ENCODE results near the gene HASPIN.
"Not testable (repeated sequence)": the region's sequence is repeated elsewhere in the genome, so short reads cannot be mapped to it uniquely, and the experiment has no call there.

The HASPIN gene

DNA sequence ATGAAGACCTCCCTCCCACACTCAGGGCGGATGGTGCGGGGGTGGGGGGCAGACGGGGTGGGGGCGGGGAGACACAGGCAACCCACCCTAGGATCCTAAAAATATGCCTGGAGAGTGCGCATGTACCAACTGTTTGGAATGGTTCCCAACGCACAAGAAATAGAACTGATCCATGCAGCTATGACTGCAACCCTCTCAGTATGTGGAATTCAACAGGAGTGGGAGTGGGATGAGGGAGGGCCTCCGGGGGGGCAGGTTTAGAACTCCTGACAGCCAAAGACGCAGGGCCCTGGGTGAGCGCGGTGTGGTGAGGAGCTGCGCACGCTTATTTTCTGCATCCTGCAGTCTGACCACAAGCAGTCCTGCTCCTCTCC lies 26.6 kb upstream of the HASPIN start:
- no peak for DNase-seq

GRCh38 chr17:3698139-3698538 lies 25.6 kb upstream of the HASPIN start:
- DNase-seq: no peak

DNA sequence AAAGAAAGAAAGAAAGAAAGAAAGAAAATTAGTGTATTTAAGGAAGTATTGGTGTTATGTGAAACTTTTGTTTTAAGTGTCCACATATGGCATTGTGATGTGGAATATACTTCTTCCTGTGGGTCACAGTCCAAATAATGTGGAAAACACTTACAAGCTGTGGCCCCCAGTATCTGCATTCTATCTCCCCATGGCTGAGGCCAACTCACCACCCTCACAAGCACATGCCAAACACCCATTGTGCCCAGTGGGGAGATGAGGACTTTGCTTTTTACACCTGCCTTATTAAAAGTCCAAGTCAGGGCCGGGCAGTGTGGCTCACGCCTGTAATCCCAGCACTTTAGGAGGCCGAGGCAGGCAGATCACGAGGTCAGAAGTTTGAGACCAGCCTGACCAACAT lies 23.8 kb upstream of the HASPIN start:
- no peak for DNase-seq

- not testable (repeated sequence) for DNase-seq
Measured at GRCh38 chr17:3702041-3702539, 21.6 kb upstream of the HASPIN start.

DNA sequence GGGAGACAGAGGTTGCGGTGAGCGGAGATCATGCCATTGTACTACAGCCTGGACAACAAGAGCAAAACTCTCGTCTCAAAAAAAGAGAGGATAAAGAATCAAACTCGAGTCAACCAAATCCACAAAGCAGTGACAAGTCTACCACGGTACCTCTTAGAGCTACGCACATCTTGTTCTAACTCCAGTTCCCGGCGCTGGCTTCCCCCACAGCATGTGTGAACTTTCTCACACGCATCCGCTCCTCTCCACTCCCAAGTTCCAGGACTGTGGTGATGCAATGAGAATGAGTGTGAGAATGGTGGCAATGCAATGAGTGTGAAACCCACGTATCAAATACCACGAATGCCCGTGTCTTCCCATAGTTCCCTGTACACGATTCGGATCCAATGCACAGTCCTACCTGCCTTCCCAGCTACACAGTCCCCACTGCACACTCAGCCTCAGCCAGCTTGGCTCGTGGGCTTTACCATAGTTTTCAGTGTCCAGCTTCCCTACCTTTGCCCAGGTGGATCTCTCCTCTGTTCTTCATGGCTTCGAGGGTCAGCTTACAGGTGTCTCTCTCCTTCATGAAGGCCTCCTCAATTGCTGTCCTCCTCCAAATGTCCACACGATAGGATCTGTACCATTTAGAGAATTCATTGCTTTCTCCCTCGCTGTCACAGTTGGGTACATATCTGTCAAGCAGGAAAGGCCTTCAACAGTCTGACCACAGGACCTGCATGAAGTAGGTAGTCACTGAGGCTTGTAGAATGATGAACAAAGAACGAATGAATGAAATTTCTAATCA lies 18.6 kb upstream of the HASPIN start:
- no peak for DNase-seq

GRCh38 chr17:3705718-3705984 lies 18.1 kb upstream of the HASPIN start:
- not testable (repeated sequence) for DNase-seq

- no peak for DNase-seq
Measured at GRCh38 chr17:3708366-3708765, 15.3 kb upstream of the HASPIN start.

GRCh38 chr17:3710951-3711383 lies 12.7 kb upstream of the HASPIN start:
- DNase-seq: peak; percentile 79

DNA sequence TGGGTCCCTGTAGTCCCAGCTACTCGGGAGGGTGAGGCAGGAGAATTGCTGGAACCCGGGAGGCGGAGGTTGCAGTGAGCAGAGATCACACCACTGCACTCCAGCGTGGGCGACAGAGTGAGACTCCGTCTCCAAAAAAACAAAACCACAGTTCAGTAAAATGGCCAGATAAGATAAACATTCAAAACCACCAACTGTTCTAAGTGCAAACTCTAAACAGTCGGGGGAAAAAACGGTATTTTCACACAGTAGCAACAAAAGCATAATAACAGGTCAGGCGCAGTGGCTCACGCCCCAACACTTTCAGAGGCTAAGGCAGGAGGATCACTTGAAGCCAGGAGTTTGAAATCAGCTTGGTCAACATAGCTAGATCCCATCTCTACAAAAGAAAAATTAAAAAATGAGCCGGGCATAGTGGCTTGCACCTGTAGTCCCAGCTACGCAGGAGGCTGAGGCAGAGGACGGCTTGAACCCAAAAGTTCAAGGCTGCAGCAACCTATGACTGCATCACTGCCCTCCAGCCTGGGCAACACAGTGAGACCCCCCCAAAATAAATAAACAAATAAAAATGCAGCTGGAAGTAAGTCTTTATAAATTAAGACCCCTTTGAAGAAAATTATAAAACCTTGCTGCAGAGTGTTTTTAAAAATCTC lies 10.8 kb upstream of the HASPIN start:
- DNase-seq: peak; percentile 60

- DNase-seq: no peak
Measured at GRCh38 chr17:3715296-3715695, 8.4 kb upstream of the HASPIN start.

- no peak for DNase-seq
Measured at GRCh38 chr17:3718201-3718600, 5.5 kb upstream of the HASPIN start.

- no peak for DNase-seq
Measured at GRCh38 chr17:3719265-3719664, 4.4 kb upstream of the HASPIN start.

- DNase-seq: no peak
Measured at GRCh38 chr17:3722716-3723115, 987 bp upstream of the HASPIN start.

GRCh38 chr17:3723188-3723555 lies 531 bp upstream of the HASPIN start:
- DNase-seq: no peak

- DNase-seq: no peak
Measured at GRCh38 chr17:3724378-3725077, 825 bp downstream of the HASPIN start.

- DNase-seq: no peak
Measured at GRCh38 chr17:3727041-3727440, 3.3 kb downstream of the HASPIN start.

- not testable (repeated sequence) for DNase-seq
Measured at GRCh38 chr17:3728099-3728498, 4.4 kb downstream of the HASPIN start.

DNA sequence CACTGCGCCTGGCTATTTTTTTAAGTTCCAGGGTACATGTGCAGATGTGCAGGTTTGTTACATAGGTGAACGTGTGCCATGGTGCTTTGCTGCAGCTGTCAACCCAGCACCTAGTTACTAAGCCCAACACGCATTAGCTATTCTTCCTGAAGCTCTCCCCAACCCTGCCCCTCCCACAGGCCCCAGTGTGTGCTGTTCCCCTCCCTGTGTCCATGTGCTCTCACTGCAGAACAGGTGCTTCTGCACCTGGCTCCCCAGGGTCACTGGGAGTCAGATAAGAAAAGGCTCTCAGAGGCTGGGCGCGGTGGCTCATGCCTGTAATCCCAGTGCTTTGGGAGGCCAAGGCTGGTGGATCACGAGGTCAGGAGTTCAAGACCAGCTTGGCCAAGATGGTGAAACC lies 6.2 kb downstream of the HASPIN start:
- no peak for DNase-seq

DNA sequence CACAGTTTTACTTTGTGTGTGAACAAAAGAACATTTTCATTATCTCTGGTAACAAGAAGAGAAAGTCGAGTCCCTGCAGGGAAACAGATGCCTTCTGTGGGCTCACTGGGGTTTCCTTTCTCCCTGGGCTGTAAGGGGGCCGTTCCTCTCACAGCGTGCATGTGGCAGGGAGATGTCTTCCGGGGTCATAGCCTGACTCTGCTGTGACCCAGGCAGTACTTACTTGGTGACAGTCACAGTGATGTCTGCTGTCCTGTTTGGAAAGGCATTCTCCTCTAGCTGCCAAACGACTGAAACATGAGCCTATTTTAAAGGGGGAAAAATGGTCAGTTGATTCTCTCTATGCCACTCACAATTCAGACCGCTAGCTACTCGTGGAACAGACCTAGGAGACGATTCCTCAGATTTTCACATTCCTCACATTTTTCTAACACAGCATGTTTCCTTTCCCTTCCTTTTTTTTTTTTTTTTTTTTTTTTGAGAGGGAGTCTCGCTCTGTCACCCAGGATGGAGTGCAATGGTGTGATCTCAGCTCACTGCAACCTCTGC lies 7.3 kb downstream of the HASPIN start:
- no peak for DNase-seq

DNA sequence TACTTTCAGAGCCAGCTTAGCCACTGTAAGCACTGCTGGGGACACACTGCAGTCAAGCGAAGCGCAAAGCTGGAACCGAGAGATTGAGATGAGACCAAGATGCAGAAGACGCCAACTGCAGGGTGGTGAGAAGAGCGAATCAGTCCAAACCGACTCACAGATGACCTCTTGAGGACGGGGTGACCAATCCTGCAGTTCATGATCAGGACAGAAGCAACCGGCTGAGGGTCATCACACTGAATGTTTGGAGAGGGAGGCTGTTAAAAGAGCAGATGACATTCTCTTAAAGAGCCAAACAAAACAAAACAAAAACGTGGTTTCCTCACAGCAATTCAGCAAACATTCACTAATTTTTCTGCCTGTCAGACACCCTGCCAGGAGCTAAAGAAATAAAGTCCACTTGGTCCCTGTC lies 8.5 kb downstream of the HASPIN start:
- DNase-seq: no peak

GRCh38 chr17:3734911-3735276 lies 11.2 kb downstream of the HASPIN start:
- DNase-seq: not testable (repeated sequence)

GRCh38 chr17:3735515-3735914 lies 11.8 kb downstream of the HASPIN start:
- no peak for DNase-seq

DNA sequence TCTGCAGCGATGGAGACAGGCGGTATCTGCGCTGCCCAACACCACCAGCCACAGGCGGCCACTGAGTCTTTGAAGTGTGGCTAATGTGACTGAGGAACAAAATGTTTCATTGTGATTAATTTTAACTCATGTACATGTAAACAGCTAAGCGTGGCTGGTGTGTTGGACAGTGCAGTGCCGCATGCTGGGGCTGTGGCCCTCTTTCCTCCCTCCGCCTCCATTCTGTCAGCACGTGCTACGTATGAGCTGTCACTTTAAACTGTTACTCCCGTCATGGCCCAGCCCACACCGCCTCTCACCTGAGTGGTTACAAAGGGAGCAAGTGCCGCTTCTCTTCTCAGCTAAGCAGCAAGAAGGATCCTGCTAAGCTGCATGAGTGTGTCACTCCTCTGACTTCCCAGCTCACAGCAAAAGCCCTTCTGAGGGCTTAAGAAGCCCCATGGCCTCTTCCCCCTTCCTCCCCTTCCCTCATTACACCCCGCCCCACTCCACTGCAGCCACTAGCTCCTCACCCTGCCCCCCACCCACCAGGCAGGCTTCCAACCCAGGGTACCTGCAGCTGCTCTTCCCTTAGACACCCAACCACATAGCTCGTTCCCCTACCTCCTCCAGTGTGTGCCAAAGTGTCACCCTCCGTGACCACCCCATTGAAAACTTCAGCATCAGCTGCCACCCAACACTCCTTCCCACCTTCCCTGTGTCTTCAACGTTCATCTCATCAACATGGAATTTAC lies 15.0 kb downstream of the HASPIN start:
- peak; percentile 85 for DNase-seq

Measured in activated CD4-positive, alpha-beta T cell treated with anti-CD3 and anti-CD28 coated beads for 48 hours (primary cell).